Ishikawa (cell line): Measurements from ENCODE around the gene HRK.

Experiments
- CEBPB ChIP-seq: IDR thresholded peaks from 2 replicates; pipeline ENCODE4 v1.6.1; 2012
- CREB1 ChIP-seq: IDR thresholded peaks from 2 replicates; pipeline ENCODE4 v1.6.1; 2012; ENCODE audit warnings: low read depth
- EGR1 ChIP-seq: IDR thresholded peaks from 2 replicates; pipeline ENCODE4 v1.6.1; 2012
- EP300 ChIP-seq: IDR thresholded peaks from 2 replicates; pipeline ENCODE4 v1.6.1; 2012; ENCODE audit warnings: borderline replicate concordance
- FOXM1 ChIP-seq: IDR thresholded peaks from 2 replicates; pipeline ENCODE4 v1.6.1; 2012; ENCODE audit warnings: low read depth, borderline replicate concordance
- RAD21 ChIP-seq: IDR thresholded peaks from 2 replicates; pipeline ENCODE4 v1.6.1; 2012; ENCODE audit warnings: low read depth
- TAF1 ChIP-seq: IDR thresholded peaks from 2 replicates; pipeline ENCODE4 v1.6.1; 2012; ENCODE audit warnings: low read depth, mild to moderate bottlenecking
- TCF12 ChIP-seq: IDR thresholded peaks from 2 replicates; pipeline ENCODE4 v1.6.1; 2012; ENCODE audit warnings: low read depth
- TEAD4 ChIP-seq: IDR thresholded peaks from 2 replicates; pipeline ENCODE4 v1.6.1; 2012
- YY1 ChIP-seq: IDR thresholded peaks from 2 replicates; pipeline ENCODE4 v1.6.1; 2012; ENCODE audit warnings: low read depth
- ZBTB7A ChIP-seq: IDR thresholded peaks from 2 replicates; pipeline ENCODE4 v1.6.1; 2012; ENCODE audit warnings: low read depth
- TF ChIP-seq, protein P1 (sequence below): IDR thresholded peaks from 2 replicates; pipeline ENCODE4 v1.6.1; 2012
- TF ChIP-seq, protein P2 (sequence below): IDR thresholded peaks from 2 replicates; pipeline ENCODE4 v1.6.1; 2012
- TF ChIP-seq, protein P3 (sequence below): IDR thresholded peaks from 2 replicates; pipeline ENCODE4 v1.6.1; 2012; ENCODE audit warnings: low read depth, mild to moderate bottlenecking

Gene HRK

DNA sequence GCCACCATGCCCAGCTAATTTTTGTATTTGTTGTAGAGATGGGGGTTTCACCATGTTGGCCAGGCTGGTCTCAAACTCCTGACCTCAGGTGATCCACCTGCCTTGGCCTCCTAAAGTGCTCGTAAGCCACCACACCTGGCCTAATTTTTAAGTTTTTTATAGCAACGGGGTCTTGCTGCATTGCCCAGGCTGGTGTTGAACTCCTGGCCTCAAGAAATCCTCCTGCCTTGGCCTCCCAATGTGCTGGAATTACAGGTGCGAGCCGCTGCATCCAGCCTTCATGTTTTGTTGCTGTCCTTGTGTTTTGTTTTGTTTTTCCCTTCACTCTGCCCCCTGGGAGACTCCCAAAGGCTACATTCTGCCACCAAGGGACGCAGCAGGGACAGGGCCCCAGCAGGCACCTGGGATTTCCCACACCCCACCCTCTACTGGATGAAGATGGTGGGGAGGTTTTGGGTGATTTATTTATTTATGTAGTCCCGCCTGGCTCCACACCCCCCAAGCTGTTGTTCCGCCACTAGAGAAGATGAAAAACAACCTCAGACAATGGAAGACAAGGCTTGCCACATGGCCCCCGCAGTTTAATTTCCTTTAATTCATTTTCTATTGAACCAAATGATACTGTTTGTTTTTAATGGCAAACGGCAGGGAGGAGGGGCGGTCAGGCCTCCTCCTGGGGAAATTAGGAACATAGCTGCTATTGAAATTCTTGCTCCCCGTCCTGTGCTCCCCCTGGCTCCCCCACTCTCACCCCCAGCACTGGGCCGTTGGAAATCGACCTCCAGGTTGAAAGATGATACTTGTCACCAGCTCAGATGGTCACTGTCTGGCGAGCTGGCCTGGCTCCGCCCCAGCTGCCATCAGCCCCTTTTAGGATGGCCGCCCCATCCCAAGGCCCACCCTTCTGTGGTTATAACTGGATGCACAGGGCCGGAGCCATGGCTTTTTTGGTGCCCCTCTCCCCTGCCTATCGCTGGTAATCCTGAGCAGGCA lies 72.8 kb downstream of the HRK start:
- TF ChIP-seq, protein P1, sequence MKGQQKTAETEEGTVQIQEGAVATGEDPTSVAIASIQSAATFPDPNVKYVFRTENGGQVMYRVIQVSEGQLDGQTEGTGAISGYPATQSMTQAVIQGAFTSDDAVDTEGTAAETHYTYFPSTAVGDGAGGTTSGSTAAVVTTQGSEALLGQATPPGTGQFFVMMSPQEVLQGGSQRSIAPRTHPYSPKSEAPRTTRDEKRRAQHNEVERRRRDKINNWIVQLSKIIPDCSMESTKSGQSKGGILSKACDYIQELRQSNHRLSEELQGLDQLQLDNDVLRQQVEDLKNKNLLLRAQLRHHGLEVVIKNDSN: no peak
- TF ChIP-seq TCF12 (no peak), FOXM1 (no peak), YY1 (no peak), TEAD4 (no peak), EGR1 (no peak), ZBTB7A (no peak), EP300 (no peak), TAF1 (no peak), CEBPB (no peak)
- TF ChIP-seq, protein P2, sequence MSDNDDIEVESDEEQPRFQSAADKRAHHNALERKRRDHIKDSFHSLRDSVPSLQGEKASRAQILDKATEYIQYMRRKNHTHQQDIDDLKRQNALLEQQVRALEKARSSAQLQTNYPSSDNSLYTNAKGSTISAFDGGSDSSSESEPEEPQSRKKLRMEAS: no peak
- TF ChIP-seq, protein P3, sequence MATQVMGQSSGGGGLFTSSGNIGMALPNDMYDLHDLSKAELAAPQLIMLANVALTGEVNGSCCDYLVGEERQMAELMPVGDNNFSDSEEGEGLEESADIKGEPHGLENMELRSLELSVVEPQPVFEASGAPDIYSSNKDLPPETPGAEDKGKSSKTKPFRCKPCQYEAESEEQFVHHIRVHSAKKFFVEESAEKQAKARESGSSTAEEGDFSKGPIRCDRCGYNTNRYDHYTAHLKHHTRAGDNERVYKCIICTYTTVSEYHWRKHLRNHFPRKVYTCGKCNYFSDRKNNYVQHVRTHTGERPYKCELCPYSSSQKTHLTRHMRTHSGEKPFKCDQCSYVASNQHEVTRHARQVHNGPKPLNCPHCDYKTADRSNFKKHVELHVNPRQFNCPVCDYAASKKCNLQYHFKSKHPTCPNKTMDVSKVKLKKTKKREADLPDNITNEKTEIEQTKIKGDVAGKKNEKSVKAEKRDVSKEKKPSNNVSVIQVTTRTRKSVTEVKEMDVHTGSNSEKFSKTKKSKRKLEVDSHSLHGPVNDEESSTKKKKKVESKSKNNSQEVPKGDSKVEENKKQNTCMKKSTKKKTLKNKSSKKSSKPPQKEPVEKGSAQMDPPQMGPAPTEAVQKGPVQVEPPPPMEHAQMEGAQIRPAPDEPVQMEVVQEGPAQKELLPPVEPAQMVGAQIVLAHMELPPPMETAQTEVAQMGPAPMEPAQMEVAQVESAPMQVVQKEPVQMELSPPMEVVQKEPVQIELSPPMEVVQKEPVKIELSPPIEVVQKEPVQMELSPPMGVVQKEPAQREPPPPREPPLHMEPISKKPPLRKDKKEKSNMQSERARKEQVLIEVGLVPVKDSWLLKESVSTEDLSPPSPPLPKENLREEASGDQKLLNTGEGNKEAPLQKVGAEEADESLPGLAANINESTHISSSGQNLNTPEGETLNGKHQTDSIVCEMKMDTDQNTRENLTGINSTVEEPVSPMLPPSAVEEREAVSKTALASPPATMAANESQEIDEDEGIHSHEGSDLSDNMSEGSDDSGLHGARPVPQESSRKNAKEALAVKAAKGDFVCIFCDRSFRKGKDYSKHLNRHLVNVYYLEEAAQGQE: no peak

DNA sequence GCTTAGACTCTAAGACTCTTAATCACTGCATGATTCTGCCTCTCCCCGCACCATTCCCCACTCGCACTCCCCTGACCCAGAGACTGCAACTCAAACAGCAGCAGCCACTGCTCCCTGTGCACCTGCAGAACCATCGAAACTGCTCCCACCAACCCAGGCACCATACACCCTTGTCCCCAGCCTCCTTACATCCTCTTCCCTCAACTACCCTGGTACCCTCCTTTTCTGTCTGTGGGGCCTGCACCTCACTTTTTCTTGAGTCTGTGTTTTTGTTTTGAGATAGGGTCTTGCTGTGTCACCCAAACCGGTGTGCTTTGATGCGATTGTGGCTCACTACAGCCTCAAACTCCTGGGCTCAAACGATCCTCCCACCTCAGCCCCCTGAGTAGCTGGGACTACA lies 73.7 kb downstream of the HRK start:
- TF ChIP-seq, protein P1: no peak
- no peak for TF ChIP-seq FOXM1
- no peak for TF ChIP-seq ZBTB7A
- no peak for TF ChIP-seq CEBPB
- no peak for TF ChIP-seq RAD21
- TF ChIP-seq YY1: no peak
- no peak for TF ChIP-seq TAF1
- TF ChIP-seq, protein P2: no peak
- no peak for TF ChIP-seq CREB1
- TF ChIP-seq, protein P3: no peak

DNA sequence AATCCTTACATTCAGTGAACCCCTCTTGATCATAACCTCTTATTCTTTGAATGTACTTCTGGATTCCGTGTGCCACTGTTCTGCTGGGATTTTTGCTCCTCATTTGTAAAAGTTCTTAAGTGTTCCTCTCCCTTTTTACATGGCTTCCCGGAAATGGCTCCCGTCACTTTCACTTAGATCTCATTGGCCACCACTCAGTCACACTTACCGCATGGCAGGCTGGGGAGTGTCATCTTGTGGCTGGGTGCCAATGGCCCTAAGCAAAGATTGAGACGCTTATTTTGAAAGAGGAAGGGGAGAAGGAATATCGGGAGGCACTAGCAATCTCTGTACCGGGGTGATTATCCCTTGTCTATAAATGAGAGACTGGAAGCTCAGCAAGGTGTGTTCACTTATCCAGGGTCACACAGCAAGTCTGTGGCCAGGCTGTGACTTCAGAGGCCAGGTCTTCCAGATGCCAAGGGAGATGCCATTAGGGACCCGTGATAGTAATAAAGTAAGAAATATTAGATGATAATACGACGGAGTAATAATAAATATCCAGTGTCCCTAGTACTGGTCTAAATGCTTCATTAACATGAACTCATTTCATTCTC lies 74.3 kb downstream of the HRK start:
- TF ChIP-seq, protein P3: no peak
- TF ChIP-seq CREB1: no peak
- no peak for TF ChIP-seq EGR1
- TF ChIP-seq TEAD4: no peak
- TF ChIP-seq, protein P1: no peak
- TF ChIP-seq TAF1: no peak
- no peak for TF ChIP-seq YY1
- no peak for TF ChIP-seq TCF12
- TF ChIP-seq RAD21: no peak
